ENCODE results near the gene RAPGEF1. TPM values are rescaled to one million over a fixed set of nuclear protein-coding genes. Genes with fewer than 3 reads are reported as not detected.

RAPGEF1 gene
- polyA plus RNA-seq, 2 of the 4 experiments (the other 2 are of a cell fraction) = 21.6 to 27.7 TPM

DNA sequence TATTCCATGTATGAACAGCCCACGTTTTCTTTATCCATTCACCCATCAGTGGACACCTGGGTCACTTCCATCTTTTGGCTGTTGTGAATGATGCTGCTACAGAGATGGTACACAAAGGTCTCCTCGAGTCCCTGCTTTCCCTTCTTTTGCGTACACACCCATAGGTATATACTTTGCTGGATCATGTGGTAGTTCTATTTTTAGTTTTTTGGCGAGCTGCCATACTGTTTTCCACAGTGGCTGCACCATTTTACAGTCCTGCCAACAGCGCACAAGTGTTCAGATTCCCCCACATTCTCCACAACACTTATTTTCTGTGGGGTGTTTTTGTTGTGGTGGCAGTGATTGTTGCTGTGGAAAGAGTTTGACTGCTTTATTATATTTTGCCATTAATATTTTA lies 16.2 kb downstream of the RAPGEF1 start:
- no peak for FAIRE-seq
- no peaks in the 10 kb centered on the region for H3K9me3 ChIP-seq
- no peak overlapping the region for H3K4me2 ChIP-seq
- DNase-seq (ENCODE audit: low read depth in 1 of 2, low spot score in 1 of 2) = no peak
- CTCF ChIA-PET = interaction anchor here (1.2 kb wide), 1 partner anchor 14 kb away, joined by 3 read pairs; no protein-coding TSS in a partner anchor
- peaks cover 18% of the 10 kb centered on the region for H3K4me1 ChIP-seq
- H3K27ac ChIP-seq = no peak overlapping the region
- no peak for TF ChIP-seq SMC3 (IDR thresholded peaks at IDR 0.05)
- TF ChIP-seq ZSCAN20 (CRISPR knock-in tag; IDR thresholded peaks at IDR 0.05) = no peak
- ATAC-seq = no peak
- WGBS (ENCODE audit: missing lambda C conversion rate) = 70% methylated on average over 5 of the region's 5 CpGs
- H3K4me3 ChIP-seq = no peak overlapping the region
- POLR2A ChIA-PET = no interaction called here

DNA sequence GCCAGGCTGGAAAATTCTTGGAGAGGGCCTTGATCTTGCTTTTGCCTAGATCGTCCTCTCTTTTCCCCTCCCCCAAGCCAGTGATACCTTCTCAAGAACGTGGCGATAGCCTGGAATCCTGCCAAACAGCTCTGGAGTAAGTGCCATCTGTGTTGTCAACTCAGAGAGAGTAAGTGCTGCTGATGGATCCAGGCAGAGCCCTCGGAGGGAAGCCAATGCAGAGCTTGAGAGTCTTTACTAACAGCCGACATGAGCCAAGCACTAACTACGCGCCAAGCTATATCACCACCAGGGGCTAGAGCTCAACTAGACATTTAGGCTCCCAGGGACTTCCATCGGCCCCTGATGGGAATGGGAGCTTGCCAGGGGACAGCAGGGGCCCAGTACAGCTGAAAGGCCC lies 17.6 kb downstream of the RAPGEF1 start:
- POLR2A ChIA-PET = no interaction called here

DNA sequence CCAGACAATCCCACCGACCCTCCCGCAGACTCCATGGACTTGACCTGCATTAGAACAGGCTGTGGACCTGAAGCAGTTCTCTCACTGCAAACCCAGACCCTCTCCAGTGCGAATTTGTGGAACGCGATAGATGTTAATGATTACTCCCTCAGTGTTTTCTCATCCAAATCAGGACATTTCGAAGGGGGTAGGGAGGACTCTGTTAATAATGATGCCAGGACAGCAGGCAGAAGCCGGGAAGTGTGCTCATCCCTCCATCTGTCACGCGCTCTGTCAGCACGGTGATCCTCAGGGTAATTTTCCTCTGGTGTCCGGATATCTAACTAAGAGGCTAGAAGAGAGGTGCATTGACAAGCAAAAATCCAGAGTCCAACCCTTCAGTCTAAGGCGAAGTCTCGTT lies 18.8 kb downstream of the RAPGEF1 start:
- H3K27ac ChIP-seq = no peak overlapping the region
- ATAC-seq (no peak), DNase-seq (ENCODE audit: low read depth in 1 of 2, low spot score in 1 of 2) (no peak), FAIRE-seq (no peak)
- H3K4me2 ChIP-seq = no peak overlapping the region
- ChIA-PET CTCF (interaction anchor here (1.5 kb wide), 1 partner anchor 130 kb away, joined by 6 read pairs; no protein-coding TSS in a partner anchor), POLR2A (no interaction called here)
- H3K9me3 ChIP-seq = no peaks in the 10 kb centered on the region
- no peak overlapping the region for H3K4me3 ChIP-seq
- no peaks in the 10 kb centered on the region for H3K4me1 ChIP-seq
- 94% methylated on average over 13 of the region's 13 CpGs for WGBS (ENCODE audit: missing lambda C conversion rate)
- TF ChIP-seq JUNB (IDR thresholded peaks at IDR 0.05) (no peak), POLR2A (IDR thresholded peaks at IDR 0.05; ENCODE audit: low read length) (no peak), NFE2L2 (conservative IDR thresholded peaks at IDR 0.05; ENCODE audit: low read length) (no peak)

More for the DNA sequence above, 17.6 kb downstream of the RAPGEF1 start:
- ATAC-seq = no peak
- no peaks in the 10 kb centered on the region for H3K9me3 ChIP-seq
- H3K27ac ChIP-seq = no peak overlapping the region
- peaks cover 4% of the 10 kb centered on the region for H3K4me1 ChIP-seq
- CTCF ChIA-PET = interaction anchor here (0.7 to 1.5 kb wide), 7 partner anchors 10 to 131 kb away, joined by 3 to 6 read pairs (median 4); no protein-coding TSS in a partner anchor
- FAIRE-seq = no peak
- DNase-seq (ENCODE audit: low read depth in 1 of 2, low spot score in 1 of 2) = no peak
- H3K4me2 ChIP-seq = no peak overlapping the region
- 93% methylated on average over 8 of the region's 8 CpGs for WGBS (ENCODE audit: missing lambda C conversion rate)
- no peak overlapping the region for H3K4me3 ChIP-seq
- TF ChIP-seq, protein P1, sequence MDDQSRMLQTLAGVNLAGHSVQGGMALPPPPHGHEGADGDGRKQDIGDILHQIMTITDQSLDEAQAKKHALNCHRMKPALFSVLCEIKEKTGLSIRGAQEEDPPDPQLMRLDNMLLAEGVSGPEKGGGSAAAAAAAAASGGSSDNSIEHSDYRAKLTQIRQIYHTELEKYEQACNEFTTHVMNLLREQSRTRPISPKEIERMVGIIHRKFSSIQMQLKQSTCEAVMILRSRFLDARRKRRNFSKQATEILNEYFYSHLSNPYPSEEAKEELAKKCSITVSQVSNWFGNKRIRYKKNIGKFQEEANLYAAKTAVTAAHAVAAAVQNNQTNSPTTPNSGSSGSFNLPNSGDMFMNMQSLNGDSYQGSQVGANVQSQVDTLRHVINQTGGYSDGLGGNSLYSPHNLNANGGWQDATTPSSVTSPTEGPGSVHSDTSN (IDR thresholded peaks at IDR 0.05) = no peak
- TF ChIP-seq RAD21 (conservative IDR thresholded peaks at IDR 0.05 in 1 of 2, IDR thresholded peaks at IDR 0.05 in 1 of 2) (no peak), KDM1A (IDR thresholded peaks at IDR 0.05; ENCODE audit: low read depth) (no peak), JUNB (IDR thresholded peaks at IDR 0.05) (no peak), FOSB (CRISPR knock-in tag; IDR thresholded peaks at IDR 0.05) (no peak), MYC (IDR thresholded peaks at IDR 0.05; ENCODE audit: borderline replicate concordance, low read length) (no peak)
- TF ChIP-seq, protein P2, sequence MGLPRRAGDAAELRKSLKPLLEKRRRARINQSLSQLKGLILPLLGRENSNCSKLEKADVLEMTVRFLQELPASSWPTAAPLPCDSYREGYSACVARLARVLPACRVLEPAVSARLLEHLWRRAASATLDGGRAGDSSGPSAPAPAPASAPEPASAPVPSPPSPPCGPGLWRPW (IDR thresholded peaks at IDR 0.05) = no peak
- TF ChIP-seq, protein P3, sequence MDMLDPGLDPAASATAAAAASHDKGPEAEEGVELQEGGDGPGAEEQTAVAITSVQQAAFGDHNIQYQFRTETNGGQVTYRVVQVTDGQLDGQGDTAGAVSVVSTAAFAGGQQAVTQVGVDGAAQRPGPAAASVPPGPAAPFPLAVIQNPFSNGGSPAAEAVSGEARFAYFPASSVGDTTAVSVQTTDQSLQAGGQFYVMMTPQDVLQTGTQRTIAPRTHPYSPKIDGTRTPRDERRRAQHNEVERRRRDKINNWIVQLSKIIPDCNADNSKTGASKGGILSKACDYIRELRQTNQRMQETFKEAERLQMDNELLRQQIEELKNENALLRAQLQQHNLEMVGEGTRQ (IDR thresholded peaks at IDR 0.05) = no peak

DNA sequence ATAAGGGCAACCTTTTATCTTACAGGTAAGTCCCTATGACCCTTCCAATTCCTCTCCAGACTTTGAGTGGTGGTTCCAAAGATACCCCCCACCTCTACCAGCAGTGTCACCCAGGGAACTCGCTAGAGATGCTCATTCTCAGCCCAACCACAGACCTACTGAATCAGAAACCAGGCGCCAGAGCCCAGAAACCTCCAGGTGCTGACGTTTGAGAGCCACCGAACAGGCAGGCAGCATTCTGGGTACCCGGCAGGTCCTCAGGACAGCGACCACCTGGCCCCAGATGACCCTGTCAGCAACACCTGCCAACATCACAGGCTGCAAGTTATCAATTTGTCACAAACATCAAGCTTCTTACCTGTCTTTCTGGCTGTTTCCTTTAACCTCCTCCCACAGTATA lies 19.5 kb downstream of the RAPGEF1 start:
- FAIRE-seq (no peak), ATAC-seq (no peak), DNase-seq (ENCODE audit: low read depth in 1 of 2, low spot score in 1 of 2) (no peak)
- H3K4me2 ChIP-seq = no peak overlapping the region
- H3K4me1 ChIP-seq = no peaks in the 10 kb centered on the region
- 91% methylated on average over 6 of the region's 6 CpGs for WGBS (ENCODE audit: missing lambda C conversion rate)
- H3K27ac ChIP-seq = no peak overlapping the region
- TF ChIP-seq ZNF302 (CRISPR knock-in tag; IDR thresholded peaks at IDR 0.05) (no peak), RARB (CRISPR knock-in tag; IDR thresholded peaks at IDR 0.05) (no peak), HOXB13 (CRISPR knock-in tag; IDR thresholded peaks at IDR 0.05; ENCODE audit: low read depth) (no peak), FOSL2 (IDR thresholded peaks at IDR 0.05) (no peak), FOSL2 (CRISPR knock-in tag; IDR thresholded peaks at IDR 0.05) (no peak)
- TF ChIP-seq, protein P4, sequence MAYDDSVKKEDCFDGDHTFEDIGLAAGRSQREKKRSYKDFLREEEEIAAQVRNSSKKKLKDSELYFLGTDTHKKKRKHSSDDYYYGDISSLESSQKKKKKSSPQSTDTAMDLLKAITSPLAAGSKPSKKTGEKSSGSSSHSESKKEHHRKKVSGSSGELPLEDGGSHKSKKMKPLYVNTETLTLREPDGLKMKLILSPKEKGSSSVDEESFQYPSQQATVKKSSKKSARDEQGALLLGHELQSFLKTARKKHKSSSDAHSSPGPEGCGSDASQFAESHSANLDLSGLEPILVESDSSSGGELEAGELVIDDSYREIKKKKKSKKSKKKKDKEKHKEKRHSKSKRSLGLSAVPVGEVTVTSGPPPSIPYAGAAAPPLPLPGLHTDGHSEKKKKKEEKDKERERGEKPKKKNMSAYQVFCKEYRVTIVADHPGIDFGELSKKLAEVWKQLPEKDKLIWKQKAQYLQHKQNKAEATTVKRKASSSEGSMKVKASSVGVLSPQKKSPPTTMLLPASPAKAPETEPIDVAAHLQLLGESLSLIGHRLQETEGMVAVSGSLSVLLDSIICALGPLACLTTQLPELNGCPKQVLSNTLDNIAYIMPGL (CRISPR knock-in tag; IDR thresholded peaks at IDR 0.05; ENCODE audit: borderline replicate concordance) = no peak
- CTCF ChIA-PET = interaction anchor here (1.3 to 1.9 kb wide), 3 partner anchors 7 to 129 kb away, joined by 3 to 7 read pairs (median 3); no protein-coding TSS in a partner anchor
- POLR2A ChIA-PET = no interaction called here
- H3K9me3 ChIP-seq = no peaks in the 10 kb centered on the region
- H3K4me3 ChIP-seq = no peak overlapping the region
